Retinal pigment epithelial cell (primary cell): ENCODE data around the gene ADAMTS4.
A peak's percentile ranks its signal among the peaks of the same experiment; 100 is the strongest.

Experiments
- DNase-seq: peaks from one replicate; pipeline ENCODE4 v3.0.0-alpha.2; 2010; ENCODE audit warnings: low read depth
- H3K4me3 ChIP-seq: 2 replicates; pipeline ENCODE4 v1.5.1; 2011; ENCODE audit warnings: mild to moderate bottlenecking, low read length, control low read depth, moderate library complexity
- TF ChIP-seq, protein P1 (sequence below): conservative IDR thresholded peaks from 2 replicates; pipeline ENCODE4 v1.5.1; 2011; ENCODE audit warnings: low read depth, low read length, control low read depth, inconsistent platforms

The ADAMTS4 gene

GRCh38 chr1:161159087-161159912 lies 39.6 kb downstream of the ADAMTS4 start, which contains the start of gene USP21:
TSS of gene USP21 (plus strand) at chr1:161159500. CDS start at chr1:161160641, 1,141 bp downstream.
- TF ChIP-seq, protein P1, sequence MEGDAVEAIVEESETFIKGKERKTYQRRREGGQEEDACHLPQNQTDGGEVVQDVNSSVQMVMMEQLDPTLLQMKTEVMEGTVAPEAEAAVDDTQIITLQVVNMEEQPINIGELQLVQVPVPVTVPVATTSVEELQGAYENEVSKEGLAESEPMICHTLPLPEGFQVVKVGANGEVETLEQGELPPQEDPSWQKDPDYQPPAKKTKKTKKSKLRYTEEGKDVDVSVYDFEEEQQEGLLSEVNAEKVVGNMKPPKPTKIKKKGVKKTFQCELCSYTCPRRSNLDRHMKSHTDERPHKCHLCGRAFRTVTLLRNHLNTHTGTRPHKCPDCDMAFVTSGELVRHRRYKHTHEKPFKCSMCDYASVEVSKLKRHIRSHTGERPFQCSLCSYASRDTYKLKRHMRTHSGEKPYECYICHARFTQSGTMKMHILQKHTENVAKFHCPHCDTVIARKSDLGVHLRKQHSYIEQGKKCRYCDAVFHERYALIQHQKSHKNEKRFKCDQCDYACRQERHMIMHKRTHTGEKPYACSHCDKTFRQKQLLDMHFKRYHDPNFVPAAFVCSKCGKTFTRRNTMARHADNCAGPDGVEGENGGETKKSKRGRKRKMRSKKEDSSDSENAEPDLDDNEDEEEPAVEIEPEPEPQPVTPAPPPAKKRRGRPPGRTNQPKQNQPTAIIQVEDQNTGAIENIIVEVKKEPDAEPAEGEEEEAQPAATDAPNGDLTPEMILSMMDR, result peak; percentile 42
- peak within 1 kb of the TSS; percentile 87 for H3K4me3 ChIP-seq
- no peak for DNase-seq

- TF ChIP-seq, protein P1, result no peak
- DNase-seq, result no peak
- H3K4me3 ChIP-seq, result peak overlapping the region; percentile 87
Observed at GRCh38 chr1:161158316-161159010, 40.4 kb downstream of the ADAMTS4 start.

GRCh38 chr1:161157867-161158266 lies 41.0 kb downstream of the ADAMTS4 start:
- no peak for DNase-seq
- TF ChIP-seq, protein P1, result no peak
- no peak overlapping the region for H3K4me3 ChIP-seq

DNA sequence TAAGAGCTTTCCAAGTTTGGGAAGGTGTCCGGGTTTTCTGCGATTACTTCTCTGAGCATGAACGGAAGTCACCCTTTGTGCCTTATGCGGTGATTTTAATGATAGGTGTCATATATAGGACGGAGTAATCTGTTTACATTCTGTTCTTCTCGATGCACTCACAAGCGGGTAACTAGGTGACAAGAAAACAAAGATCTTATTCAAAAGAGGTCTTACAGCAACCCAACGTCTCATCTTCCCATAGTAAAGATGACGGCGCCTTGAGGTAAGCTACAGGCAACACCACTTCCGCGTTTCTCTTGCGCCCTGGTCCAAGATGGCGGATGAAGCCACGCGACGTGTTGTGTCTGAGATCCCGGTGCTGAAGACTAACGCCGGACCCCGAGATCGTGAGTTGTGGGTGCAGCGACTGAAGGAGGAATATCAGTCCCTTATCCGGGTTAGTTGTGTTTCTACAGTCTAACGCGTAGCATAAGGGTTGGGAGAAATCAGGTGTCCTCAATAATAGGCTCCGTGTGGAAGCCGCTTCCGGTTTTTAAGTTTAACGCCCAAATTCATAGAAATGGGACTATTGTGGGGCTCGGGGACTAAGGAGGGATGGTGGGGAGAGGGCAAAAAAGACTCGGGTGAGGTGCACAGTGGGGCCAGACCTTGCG lies 45.0 kb downstream of the ADAMTS4 start, which contains the start of gene UFC1:
TSS of gene UFC1 (plus strand) at position 297 of the 656 bp plus-strand sequence. CDS start at position 317, 20 bp downstream.
- DNase-seq, result peak; percentile 75
- peak within 1 kb of the TSS; percentile 84 for H3K4me3 ChIP-seq
- TF ChIP-seq, protein P1, result no peak

DNA sequence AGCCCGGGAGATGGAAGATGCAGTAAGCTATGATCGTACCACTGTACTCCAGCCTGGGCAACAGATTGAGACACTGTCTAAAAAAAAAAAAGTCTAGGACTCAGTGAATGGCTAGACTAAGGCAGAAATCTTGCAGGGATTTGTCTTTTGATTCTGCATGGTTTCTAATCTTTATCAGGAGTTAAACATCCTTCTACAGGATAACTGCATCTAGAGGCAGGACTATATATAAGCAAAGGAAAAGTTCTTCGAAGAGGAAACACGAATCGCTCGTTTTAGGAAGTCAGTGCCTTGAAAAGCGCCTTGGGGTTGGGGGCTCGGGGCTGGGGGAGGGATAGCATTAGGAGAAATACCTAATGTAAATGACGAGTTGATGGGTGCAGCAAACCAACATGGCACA lies 45.7 kb downstream of the ADAMTS4 start:
- no peak for DNase-seq
- TF ChIP-seq, protein P1, result no peak

GRCh38 chr1:161145832-161146231 lies 53.0 kb downstream of the ADAMTS4 start:
- no peak overlapping the region for H3K4me3 ChIP-seq
- TF ChIP-seq, protein P1, result no peak
- no peak for DNase-seq

More for the DNA sequence above, 45.7 kb downstream of the ADAMTS4 start:
- peak overlapping the region; percentile 84 for H3K4me3 ChIP-seq
